HG03571 (cell line): ENCODE measurements around the gene ZMIZ1.

Experiments used
- ATAC-seq: cut with Tn5 transposase; IDR thresholded peaks from one replicate; pipeline ENCODE4 v1.9.1; 2021; ENCODE audit not compliant: unreplicated experiment

The ZMIZ1 gene

GRCh38 chr10:79149345-79149661 is 80.5 kb downstream of the ZMIZ1 start:
- no peak for ATAC-seq

- ATAC-seq, result peak; percentile 79
These were observed 81.1 kb downstream of the ZMIZ1 start for GRCh38 chr10:79149662-79150443.

GRCh38 chr10:79150444-79150754 is 81.6 kb downstream of the ZMIZ1 start:
- ATAC-seq, result no peak

DNA sequence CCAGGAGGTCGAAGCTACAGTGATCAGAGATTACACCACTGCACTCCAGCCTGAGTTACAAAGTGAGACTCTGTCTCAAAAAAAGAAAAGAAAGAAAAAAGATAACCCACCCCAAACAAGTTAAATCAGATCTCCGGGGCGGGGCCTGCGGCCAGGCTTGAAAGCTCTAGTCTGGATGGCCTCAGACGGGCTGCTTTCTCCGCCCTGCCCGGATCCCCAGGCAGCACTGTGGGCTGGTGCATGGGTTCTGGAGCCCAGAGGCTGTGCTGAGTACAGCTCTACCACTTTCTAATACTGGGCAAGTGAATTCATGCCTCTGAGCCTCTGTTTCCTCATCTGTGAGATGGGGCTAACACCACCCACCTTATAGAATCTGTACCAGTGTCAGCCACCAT is 83.7 kb downstream of the ZMIZ1 start:
- no peak for ATAC-seq

DNA sequence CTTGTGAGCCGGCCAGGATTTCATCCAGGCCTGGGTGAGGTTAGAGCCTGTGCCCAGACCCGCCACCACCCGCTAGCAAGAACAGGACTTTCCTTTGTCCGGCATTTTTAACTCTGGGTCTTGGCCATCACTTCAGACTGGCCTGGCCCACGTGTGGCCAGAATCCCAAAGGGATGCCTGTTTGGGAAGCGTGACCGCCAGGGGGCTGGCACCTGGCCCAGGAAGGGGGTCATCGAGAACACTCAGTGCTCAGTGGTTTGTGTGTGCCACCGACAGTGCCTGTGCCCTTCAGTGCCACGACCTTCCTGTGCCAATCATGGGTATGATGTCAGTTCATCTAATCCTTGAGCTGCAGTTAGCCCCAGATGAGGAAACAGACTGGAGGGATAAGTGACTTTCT is 85.0 kb downstream of the ZMIZ1 start:
- no peak for ATAC-seq

- ATAC-seq, result no peak
These were observed 86.7 kb downstream of the ZMIZ1 start for GRCh38 chr10:79155301-79156081.

GRCh38 chr10:79156334-79157274 is 87.8 kb downstream of the ZMIZ1 start:
- no peak for ATAC-seq

DNA sequence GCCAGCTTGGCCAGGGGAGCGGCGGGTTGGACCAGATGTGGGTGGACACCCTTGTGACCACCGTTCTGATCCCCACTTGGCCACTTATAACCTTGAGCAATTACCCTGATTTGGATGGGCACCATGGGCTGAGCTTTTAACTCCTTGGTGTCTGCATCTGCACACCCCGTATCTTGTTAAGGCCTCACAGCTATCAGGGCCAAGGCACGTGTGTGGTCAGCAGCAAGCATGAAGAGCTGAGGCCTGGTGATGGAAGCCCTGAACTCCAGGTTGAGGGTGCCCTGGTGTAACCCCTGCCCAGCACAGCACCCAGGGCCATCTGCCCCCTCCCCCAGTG is 89.2 kb downstream of the ZMIZ1 start:
- no peak for ATAC-seq

- ATAC-seq, result no peak
These were observed 89.8 kb downstream of the ZMIZ1 start for GRCh38 chr10:79158402-79159097.

DNA sequence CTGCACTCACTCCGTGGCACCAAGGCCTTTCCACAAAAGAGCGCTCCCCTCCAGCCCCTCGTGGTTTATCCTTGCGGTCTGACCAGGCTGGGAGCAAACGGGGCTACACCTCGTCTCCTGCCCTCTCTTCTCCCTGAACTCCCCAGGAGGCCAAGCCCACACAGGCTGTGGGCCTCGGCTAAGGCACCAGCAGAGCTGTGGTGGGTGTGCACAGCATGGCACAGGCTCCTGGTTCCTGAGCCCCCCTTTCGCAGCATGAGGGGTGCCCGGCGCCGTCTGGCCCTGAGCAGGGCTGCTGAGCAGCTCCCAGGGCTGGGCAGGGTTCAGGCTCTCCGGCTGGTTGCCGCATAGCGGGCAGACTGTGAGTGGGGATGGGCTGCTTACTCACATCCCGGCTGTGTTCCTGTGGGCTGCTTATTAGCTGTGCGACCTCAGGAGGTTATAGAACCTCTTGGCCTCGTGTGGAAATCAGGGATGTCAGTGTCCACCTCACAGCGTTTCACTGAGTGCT is 90.4 kb downstream of the ZMIZ1 start:
- ATAC-seq, result no peak

DNA sequence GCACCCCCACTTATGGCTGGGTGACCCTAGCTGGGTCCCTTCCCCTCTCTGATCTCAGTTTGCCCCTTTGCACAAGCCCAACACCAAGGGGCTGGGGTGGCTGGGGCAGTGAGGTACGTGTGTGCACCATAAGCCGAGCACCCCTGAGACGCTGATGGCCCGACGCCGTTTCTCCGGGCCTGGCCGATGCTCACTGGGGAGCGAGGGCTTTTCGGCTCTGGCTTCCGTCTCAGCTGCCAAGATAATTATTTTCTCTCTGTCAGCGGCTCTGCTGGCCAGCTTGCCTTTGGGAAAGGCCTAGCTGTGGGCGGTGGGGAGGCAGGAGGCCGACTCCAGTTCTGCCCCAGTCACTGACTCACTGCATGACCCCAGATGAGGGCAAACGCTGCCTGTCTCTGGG is 91.0 kb downstream of the ZMIZ1 start:
- ATAC-seq, result no peak

DNA sequence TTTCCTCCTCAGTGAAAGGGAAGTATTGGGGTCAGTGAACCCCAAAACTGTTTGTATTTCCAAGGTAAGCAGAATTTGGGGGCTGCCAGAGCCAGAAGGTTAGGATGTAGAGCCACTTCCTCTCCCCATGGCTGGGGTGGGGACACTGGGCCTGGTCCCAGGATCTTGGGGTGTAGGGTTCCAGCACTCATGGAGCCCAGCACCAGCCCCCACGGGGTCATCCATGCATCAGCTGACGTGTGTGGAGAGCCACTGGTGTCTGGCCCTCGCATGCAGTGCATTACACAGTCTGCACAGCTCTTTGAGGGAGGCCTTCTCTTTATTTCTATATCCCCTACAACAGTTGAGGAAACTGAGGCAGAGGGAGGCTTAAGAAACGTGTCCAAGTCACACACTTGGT is 91.4 kb downstream of the ZMIZ1 start:
- ATAC-seq, result no peak

- no peak for ATAC-seq
These were observed 92.8 kb downstream of the ZMIZ1 start for GRCh38 chr10:79161557-79161956.

GRCh38 chr10:79162022-79162421 is 93.3 kb downstream of the ZMIZ1 start:
- ATAC-seq, result no peak

DNA sequence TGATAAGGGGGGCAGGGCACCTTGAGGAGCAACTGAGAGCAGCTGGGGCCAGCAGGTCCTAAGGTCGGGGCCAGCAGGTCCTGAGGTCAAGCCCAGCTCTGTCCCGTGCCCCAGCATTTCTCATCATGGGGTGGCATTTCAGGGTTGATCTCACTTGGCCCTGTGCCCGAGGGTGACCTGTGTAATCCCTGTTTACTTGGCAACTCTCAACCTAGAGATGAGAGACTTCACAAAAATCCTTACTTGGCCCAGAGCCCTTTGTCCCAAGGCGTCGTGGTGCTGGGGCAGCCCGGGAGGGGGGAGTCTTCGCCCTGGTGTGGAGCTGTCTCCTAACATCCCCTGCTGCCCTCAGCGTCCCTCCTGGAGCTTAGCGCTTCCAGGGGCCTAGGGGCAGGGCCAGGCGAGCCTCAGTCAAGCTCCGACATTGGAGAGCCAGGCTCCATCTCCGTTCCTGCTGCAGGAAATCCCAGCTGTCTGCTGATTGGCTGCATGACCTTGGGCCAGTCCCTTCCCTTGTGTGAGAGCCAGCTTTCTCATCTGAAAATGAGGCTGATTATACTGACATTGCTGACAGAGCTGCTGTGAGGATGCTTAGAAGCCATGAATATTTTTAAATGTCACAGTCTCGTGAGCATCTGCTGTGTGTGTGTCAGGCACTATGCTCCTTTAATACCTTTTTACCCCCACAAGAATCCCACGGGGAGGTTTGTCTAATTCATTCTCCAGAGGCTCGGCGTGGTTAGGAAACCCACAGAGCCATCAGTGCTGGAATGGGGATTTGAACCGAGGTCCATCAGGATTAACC is 94.3 kb downstream of the ZMIZ1 start:
- ATAC-seq, result no peak

- no peak for ATAC-seq
These were observed 94.9 kb downstream of the ZMIZ1 start for GRCh38 chr10:79163666-79163975.

DNA sequence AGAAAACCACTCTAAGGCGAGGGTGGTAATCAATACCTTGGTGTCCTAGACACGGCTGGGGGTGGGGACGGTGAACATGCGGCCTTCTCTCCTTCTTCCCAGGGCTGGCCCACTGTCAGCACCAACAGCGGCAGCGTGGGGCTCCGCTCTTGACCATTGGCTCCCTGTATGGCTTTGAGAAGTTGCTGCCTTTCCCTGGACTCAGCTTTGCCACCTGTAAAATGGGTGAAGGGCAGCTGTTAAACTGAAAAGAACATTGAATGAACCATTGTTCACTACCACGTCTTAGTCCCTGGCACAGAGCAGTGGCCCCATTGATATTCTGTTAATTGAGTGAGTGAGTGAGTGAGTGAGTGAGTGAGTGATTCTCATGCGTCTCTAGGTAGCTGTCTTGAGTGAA is 95.3 kb downstream of the ZMIZ1 start:
- ATAC-seq, result no peak

- no peak for ATAC-seq
These were observed 96.5 kb downstream of the ZMIZ1 start for GRCh38 chr10:79165070-79165778.

DNA sequence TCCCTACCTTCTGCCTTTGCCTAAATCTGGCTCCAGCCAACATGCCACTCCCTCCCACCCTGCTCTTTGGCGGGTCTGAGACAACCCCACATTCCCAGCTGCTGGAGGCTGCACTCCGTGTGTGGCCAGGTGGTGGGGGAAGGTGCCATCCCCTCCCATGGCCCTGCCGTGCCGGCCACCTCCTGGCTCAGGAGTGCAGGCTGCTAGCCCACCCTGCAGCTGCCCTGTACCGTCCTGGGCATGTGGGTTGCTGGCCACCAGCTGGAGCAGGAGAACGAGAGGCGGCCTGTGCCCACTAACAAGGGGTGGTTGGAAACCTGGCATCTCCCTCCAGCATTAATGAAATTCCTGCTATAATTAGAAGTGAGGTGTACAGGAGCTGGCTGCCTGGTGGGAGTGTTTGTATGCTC is 97.6 kb downstream of the ZMIZ1 start:
- ATAC-seq, result no peak

DNA sequence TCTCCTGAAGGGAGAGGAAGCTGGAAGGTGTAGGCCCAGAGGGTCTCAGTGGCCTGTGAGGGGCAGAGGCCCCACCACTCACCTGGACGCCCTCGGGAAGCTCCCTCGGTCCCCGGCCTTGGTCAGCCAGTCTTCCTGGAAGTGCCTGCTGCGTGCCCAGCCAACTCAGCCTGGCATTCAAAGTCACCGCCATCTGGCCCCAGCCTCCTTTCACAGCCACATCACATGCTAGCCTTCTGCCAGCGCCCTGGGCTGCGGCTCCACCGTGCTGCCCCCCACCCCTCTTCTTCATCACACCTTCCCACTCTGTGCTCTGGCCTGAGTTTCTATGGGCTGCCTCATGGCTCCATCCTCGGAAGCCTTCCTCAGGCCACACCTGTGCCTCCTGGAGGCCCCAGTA is 98.0 kb downstream of the ZMIZ1 start:
- no peak for ATAC-seq
